Calu3 (cell line): ENCODE data around the gene PTPN6. TPM values are rescaled to one million over a fixed set of nuclear protein-coding genes. Genes with fewer than 3 reads are reported as not detected.

Experiments used
- BruUV-seq: library from RNA; stranded (reverse); fragments of 400-500 nt; replicated peaks from 2 replicates; lab custom pipeline; 2021; lab: Mats Ljungman, UMichigan
- CTCF ChIA-PET: fragments of 300-600 bp; sonication (Branson Sonifier 250); formaldehyde crosslinking; loops from one replicate; lab custom pipeline; 2022; ENCODE audit warnings: antibody characterized with exemption; lab: Charles Lee
- DNase-seq: peaks from one replicate; pipeline ENCODE4 v3.0.0; 2022
- H3K27ac Mint-ChIP-seq: one replicate; pipeline ENCODE4 v1.8.0; 2022; ENCODE audit warnings: mixed read lengths; ENCODE audit not compliant: unreplicated experiment
- H3K27me3 Mint-ChIP-seq: one replicate; pipeline ENCODE4 v1.8.0; 2022; ENCODE audit warnings: mixed read lengths; ENCODE audit not compliant: unreplicated experiment
- H3K36me3 Mint-ChIP-seq: one replicate; pipeline ENCODE4 v1.8.0; 2022; ENCODE audit warnings: mild to moderate bottlenecking, moderate library complexity, mixed read lengths; ENCODE audit not compliant: insufficient read depth, unreplicated experiment
- H3K4me1 Mint-ChIP-seq: one replicate; pipeline ENCODE4 v1.8.0; 2022; ENCODE audit warnings: mild to moderate bottlenecking, low read depth, mixed read lengths; ENCODE audit not compliant: unreplicated experiment
- H3K4me3 Mint-ChIP-seq: one replicate; pipeline ENCODE4 v1.8.0; 2022; ENCODE audit warnings: mild to moderate bottlenecking, low read depth, moderate library complexity, mixed read lengths; ENCODE audit not compliant: unreplicated experiment
- H3K9me3 Mint-ChIP-seq: one replicate; pipeline ENCODE4 v1.8.0; 2022; ENCODE audit warnings: low read depth, mixed read lengths; ENCODE audit not compliant: unreplicated experiment
- intact Hi-C: fragments of 100-400 bp; cut with micrococcal nuclease; formaldehyde crosslinking; loops from one replicate; pipeline ENCODE4 v1.10.0; 2022; ENCODE audit not compliant: unreplicated experiment
- total RNA-seq: library from RNA; stranded (reverse); gene quantifications from 2 replicates; pipeline ENCODE4 v1.2.3, GENCODE V29; 2022
- TF ChIP-seq, protein P1 (sequence below): fragments of 200-600 bp; IDR thresholded peaks from one replicate; pipeline ENCODE4 v1.8.0; 2022; ENCODE audit warnings: antibody characterized with exemption; ENCODE audit not compliant: unreplicated experiment

The PTPN6 gene
- total RNA-seq, 1 experiment from 2014 or later = 46.3 TPM

DNA sequence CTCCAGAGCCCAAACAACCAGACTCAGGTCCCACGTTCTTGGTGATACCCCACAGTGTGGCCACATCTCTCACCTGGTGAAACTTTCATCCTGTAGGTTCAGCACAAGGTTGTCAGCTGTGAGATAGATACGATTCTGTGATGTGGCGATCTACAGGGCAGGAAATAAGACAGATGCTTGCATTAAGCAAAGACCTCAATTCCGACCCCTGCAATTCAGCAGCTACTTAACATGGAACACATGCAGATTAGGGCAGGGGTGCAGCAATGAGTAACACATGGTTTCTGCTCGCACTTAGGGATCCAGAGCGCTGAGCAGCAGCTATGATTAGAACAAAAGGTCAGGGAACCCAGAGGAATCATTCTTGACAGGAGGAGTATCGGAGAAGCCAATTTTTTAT, 15.2 kb downstream of the PTPN6 start:
- Mint-ChIP-seq H3K27ac (peak overlapping the region; percentile 41), H3K9me3 (no peaks in the 10 kb centered on the region), H3K36me3 (peaks cover 96% of the 10 kb centered on the region), H3K4me1 (peaks cover 41% of the 10 kb centered on the region), H3K27me3 (no peaks in the 10 kb centered on the region), H3K4me3 (no peak overlapping the region)
- intact Hi-C loops = no loop called here
- no TSS peak for BruUV-seq
- TF ChIP-seq, protein P1, sequence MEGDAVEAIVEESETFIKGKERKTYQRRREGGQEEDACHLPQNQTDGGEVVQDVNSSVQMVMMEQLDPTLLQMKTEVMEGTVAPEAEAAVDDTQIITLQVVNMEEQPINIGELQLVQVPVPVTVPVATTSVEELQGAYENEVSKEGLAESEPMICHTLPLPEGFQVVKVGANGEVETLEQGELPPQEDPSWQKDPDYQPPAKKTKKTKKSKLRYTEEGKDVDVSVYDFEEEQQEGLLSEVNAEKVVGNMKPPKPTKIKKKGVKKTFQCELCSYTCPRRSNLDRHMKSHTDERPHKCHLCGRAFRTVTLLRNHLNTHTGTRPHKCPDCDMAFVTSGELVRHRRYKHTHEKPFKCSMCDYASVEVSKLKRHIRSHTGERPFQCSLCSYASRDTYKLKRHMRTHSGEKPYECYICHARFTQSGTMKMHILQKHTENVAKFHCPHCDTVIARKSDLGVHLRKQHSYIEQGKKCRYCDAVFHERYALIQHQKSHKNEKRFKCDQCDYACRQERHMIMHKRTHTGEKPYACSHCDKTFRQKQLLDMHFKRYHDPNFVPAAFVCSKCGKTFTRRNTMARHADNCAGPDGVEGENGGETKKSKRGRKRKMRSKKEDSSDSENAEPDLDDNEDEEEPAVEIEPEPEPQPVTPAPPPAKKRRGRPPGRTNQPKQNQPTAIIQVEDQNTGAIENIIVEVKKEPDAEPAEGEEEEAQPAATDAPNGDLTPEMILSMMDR = no peak
- CTCF ChIA-PET = interaction anchor here (0.7 kb wide), 1 partner anchor 75 kb away, joined by 3 read pairs; no protein-coding TSS in a partner anchor
- DNase-seq = no peak

- no TSS peak for BruUV-seq
- Mint-ChIP-seq H3K27me3 (no peaks in the 10 kb centered on the region), H3K36me3 (peaks cover 92% of the 10 kb centered on the region), H3K27ac (no peak overlapping the region), H3K9me3 (no peaks in the 10 kb centered on the region), H3K4me1 (peaks cover 42% of the 10 kb centered on the region), H3K4me3 (no peak overlapping the region)
- no peak for DNase-seq
- CTCF ChIA-PET = interaction anchor here (0.6 kb wide), 1 partner anchor 36 kb away, joined by 4 read pairs; no protein-coding TSS in a partner anchor
- TF ChIP-seq, protein P1 = no peak
- intact Hi-C loops = no loop called here
These were observed 16.5 kb downstream of the PTPN6 start for GRCh38 chr12:6967651-6968100.

DNA sequence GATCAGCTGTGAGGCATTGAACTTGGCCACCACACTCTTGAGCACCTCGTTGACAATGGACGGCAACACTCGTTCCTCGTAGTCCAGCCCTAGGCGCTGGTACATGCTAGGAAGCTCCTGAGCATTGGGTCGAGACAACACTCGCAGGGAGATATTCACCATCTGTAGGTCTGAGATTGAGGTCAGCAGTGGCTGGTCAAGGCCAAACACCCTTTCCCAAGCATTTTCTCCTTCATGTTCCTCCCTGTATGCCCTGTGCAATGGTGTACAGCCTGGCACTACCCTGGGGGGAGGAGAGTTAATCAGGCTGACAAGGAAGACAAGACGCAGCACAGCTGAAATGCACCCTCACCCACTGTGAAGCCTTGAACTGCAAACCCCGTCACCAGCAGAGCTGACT, 17.3 kb downstream of the PTPN6 start:
- CTCF ChIA-PET = interaction anchor here (0.6 to 1.5 kb wide), 3 partner anchors 22 to 37 kb away, joined by 4 to 6 read pairs (median 4); no protein-coding TSS in a partner anchor
- Mint-ChIP-seq H3K27me3 (no peaks in the 10 kb centered on the region), H3K27ac (peak overlapping the region; percentile 88), H3K4me1 (peaks cover 46% of the 10 kb centered on the region), H3K36me3 (peaks cover 92% of the 10 kb centered on the region), H3K9me3 (no peaks in the 10 kb centered on the region), H3K4me3 (peak overlapping the region; percentile 81)
- TF ChIP-seq, protein P1 = no peak
- no peak for DNase-seq
- BruUV-seq = no TSS peak
- intact Hi-C loops = no loop called here

DNA sequence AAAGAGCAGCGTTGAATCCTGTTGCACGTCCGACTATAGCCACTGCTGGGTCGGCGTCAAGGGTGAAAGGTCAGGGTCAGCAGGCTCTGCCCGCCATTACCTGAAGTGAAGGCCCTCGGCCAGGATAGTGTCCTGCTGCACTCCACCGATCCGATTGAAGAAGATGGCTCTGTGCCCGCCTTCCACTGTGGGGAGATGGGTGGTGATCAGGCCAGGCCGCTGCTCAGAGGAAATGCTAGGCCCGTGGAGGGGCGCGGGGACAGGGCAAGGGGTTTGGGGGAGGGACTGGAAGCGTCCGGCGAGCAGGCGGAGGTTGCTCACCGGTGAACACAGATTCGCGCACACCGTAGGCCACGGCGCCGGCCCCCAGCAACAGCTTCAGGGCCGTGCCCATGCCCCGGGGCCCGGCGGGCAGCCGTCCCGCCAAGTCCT, 19.0 kb downstream of the PTPN6 start:
- CTCF ChIA-PET = no interaction called here
- TF ChIP-seq, protein P1 = no peak
- Mint-ChIP-seq H3K4me1 (peaks cover 40% of the 10 kb centered on the region), H3K36me3 (peaks cover 83% of the 10 kb centered on the region), H3K4me3 (peak overlapping the region; percentile 81), H3K27ac (peak overlapping the region; percentile 88), H3K27me3 (no peaks in the 10 kb centered on the region), H3K9me3 (no peaks in the 10 kb centered on the region)
- DNase-seq = no peak
- intact Hi-C loops = no loop called here
- no TSS peak for BruUV-seq
